Panc1 (cell line): ENCODE results near the gene LNPK. TPM values are rescaled to one million over a fixed set of nuclear protein-coding genes. Genes with fewer than 3 reads are reported as not detected.

Source experiments
- ATAC-seq: fragments of 200-7000 bp; cut with Tn5 transposase; 2 replicates; pipeline ENCODE4 v1.9.1; 2020; ENCODE audit warnings: mild to moderate bottlenecking, moderate library complexity
- BruUV-seq: library from RNA; stranded (reverse); fragments of 400-500 nt; replicated peaks from 2 replicates; lab custom pipeline; 2021; lab: Mats Ljungman, UMichigan
- CTCF ChIA-PET: fragments of 300-600 bp; sonication (Branson Sonifier 250); formaldehyde crosslinking; loops from one replicate; lab custom pipeline; 2022; ENCODE audit warnings: antibody characterized with exemption; lab: Charles Lee
- POLR2A ChIA-PET: fragments of 300-600 bp; sonication (Branson Sonifier 250); formaldehyde crosslinking; loops from one replicate; lab custom pipeline; 2022; ENCODE audit warnings: antibody characterized with exemption; lab: Charles Lee
- DNase-seq: peaks from one replicate; pipeline ENCODE4 v3.0.0-alpha.2; 2010; ENCODE audit warnings: low read depth, low spot score
- H3K27ac ChIP-seq: 2 replicates; pipeline ENCODE4 v1.5.1; 2011; ENCODE audit warnings: mild to moderate bottlenecking, low read length, inconsistent platforms
- H3K27me3 ChIP-seq: fragments of 200-500 bp; sonication (Bioruptor generic); 2 replicates; pipeline ENCODE4 v1.6.0; 2014; ENCODE audit warnings: low read length, inconsistent platforms; ENCODE audit not compliant: control insufficient read depth, insufficient read depth
- H3K36me3 ChIP-seq: fragments of 200-500 bp; sonication (Bioruptor generic); 2 replicates; pipeline ENCODE4 v1.5.1; 2014; ENCODE audit warnings: inconsistent platforms, mild to moderate bottlenecking, low read length, moderate library complexity; ENCODE audit not compliant: control insufficient read depth, insufficient read depth
- H3K4me1 ChIP-seq: 2 replicates; pipeline ENCODE4 v1.5.1; 2011; ENCODE audit warnings: inconsistent platforms, mild to moderate bottlenecking, low read length, moderate library complexity; ENCODE audit not compliant: control insufficient read depth, insufficient read depth
- H3K4me3 ChIP-seq, 2 experiments: 2 replicates each; pipeline ENCODE4 v1.5.1; 2011 to 2012; ENCODE audit warnings: low read depth in 2 of 2, low read length in 2 of 2, mild to moderate bottlenecking in 2 of 2, inconsistent platforms in 1 of 2, moderate library complexity in 1 of 2
- H3K9me3 ChIP-seq: fragments of 200-500 bp; sonication (Bioruptor generic); 2 replicates; pipeline ENCODE4 v1.5.1; 2014; ENCODE audit warnings: low read depth, mild to moderate bottlenecking, inconsistent platforms, low read length, moderate library complexity; ENCODE audit not compliant: control insufficient read depth, insufficient read depth
- POLR2AphosphoS5 ChIP-seq: IDR thresholded peaks from 2 replicates; pipeline ENCODE4 v1.6.1; 2012; ENCODE audit warnings: mild to moderate bottlenecking, low read depth, low read length, moderate library complexity
- REST ChIP-seq, 2 experiments: IDR thresholded peaks; 2 replicates each; pipeline ENCODE4 v1.6.1; 2011 to 2012; ENCODE audit warnings: low read depth in 2 of 2, control low read depth in 1 of 2, low read length in 1 of 2, mild to moderate bottlenecking in 1 of 2, moderate library complexity in 1 of 2; ENCODE audit not compliant: insufficient read depth in 1 of 2
- SIN3A ChIP-seq: IDR thresholded peaks from 2 replicates; pipeline ENCODE4 v1.6.1; 2012; ENCODE audit warnings: low read depth, mild to moderate bottlenecking, low read length, moderate library complexity, borderline replicate concordance; ENCODE audit not compliant: insufficient read depth
- TCF7L2 ChIP-seq: IDR thresholded peaks from 2 replicates; pipeline ENCODE4 v1.6.1; 2011; ENCODE audit warnings: mild to moderate bottlenecking, low read depth, low read length, inconsistent platforms
- in situ Hi-C: cut with HindIII; loops from 2 replicates; pipeline ENCODE4 v1.10.0; 2016; ENCODE audit warnings: low sequenced_read_pairs, low pct_unique_long_range_greater_than_20kb
- intact Hi-C: fragments of 100-400 bp; cut with micrococcal nuclease; formaldehyde crosslinking; loops from one replicate; pipeline ENCODE4 v1.10.0; 2022; ENCODE audit not compliant: unreplicated experiment
- total RNA-seq: library from RNA; stranded (reverse); gene quantifications from one replicate; pipeline ENCODE4 v1.2.1, GENCODE V29; 2021; ENCODE audit not compliant: unreplicated experiment
- TF ChIP-seq, protein P1 (sequence below): fragments of 450-650 bp; IDR thresholded peaks from 2 replicates; pipeline ENCODE4 v1.5.1; 2017; ENCODE audit warnings: mild to moderate bottlenecking

The LNPK gene
- total RNA-seq, 1 experiment from 2014 or later: 27.3 TPM

DNA sequence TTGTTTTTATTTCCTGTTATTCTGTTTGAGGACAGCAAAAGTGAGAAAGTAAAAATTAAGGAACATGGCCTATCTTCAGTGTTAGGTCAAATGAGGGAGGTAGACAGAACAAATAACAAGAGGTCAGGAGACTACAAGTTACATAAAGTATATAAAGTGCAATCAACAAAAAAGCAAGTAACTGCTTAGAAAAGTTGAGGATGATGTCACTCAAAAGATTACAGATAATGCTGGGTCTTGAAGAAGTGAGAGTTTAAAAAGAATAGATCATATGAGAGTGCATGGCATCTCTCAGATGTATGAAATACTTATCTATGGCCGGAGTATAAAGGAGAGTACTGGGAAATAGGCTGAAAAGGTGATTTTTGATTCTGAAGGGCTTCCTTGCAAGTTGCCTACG is 79.9 kb downstream of the LNPK start:
- intact Hi-C loops (no loop called here), in situ Hi-C loops (no loop called here)
- ATAC-seq: no peak
- BruUV-seq: no TSS peak
- Histone ChIP-seq H3K36me3 (no peaks in the 10 kb centered on the region), H3K4me3 (no peak overlapping the region), H3K27me3 (no peaks in the 10 kb centered on the region), H3K9me3 (no peaks in the 10 kb centered on the region), H3K27ac (no peak overlapping the region), H3K4me1 (no peaks in the 10 kb centered on the region)
- no peak for DNase-seq
- ChIA-PET CTCF (no interaction called here), POLR2A (no interaction called here)
- TF ChIP-seq TCF7L2 (no peak), SIN3A (no peak), POLR2AphosphoS5 (no peak), REST (IDR thresholded peaks at IDR 0.05; ENCODE audit: insufficient read depth in 1 of 2, low read depth in 2 of 2, low read length in 1 of 2) (no peak)
- TF ChIP-seq, protein P1, sequence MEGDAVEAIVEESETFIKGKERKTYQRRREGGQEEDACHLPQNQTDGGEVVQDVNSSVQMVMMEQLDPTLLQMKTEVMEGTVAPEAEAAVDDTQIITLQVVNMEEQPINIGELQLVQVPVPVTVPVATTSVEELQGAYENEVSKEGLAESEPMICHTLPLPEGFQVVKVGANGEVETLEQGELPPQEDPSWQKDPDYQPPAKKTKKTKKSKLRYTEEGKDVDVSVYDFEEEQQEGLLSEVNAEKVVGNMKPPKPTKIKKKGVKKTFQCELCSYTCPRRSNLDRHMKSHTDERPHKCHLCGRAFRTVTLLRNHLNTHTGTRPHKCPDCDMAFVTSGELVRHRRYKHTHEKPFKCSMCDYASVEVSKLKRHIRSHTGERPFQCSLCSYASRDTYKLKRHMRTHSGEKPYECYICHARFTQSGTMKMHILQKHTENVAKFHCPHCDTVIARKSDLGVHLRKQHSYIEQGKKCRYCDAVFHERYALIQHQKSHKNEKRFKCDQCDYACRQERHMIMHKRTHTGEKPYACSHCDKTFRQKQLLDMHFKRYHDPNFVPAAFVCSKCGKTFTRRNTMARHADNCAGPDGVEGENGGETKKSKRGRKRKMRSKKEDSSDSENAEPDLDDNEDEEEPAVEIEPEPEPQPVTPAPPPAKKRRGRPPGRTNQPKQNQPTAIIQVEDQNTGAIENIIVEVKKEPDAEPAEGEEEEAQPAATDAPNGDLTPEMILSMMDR: no peak

GRCh38 chr2:175918935-175919334 is 83.1 kb downstream of the LNPK start:
- H3K4me3 ChIP-seq: no peak overlapping the region
- H3K27me3 ChIP-seq: no peaks in the 10 kb centered on the region
- in situ Hi-C loops: no loop called here
- no peak for DNase-seq
- no peak for TF ChIP-seq TCF7L2
- no peak for TF ChIP-seq REST (IDR thresholded peaks at IDR 0.05; ENCODE audit: insufficient read depth in 1 of 2, low read depth in 2 of 2, low read length in 1 of 2)
- TF ChIP-seq, protein P1: no peak
- no peak for TF ChIP-seq SIN3A
- TF ChIP-seq POLR2AphosphoS5: no peak
- ATAC-seq: no peak
- POLR2A ChIA-PET: no interaction called here
- H3K9me3 ChIP-seq: no peaks in the 10 kb centered on the region
- no peak overlapping the region for H3K27ac ChIP-seq
- H3K36me3 ChIP-seq: no peaks in the 10 kb centered on the region
- BruUV-seq: no TSS peak
- no peaks in the 10 kb centered on the region for H3K4me1 ChIP-seq
- CTCF ChIA-PET: no interaction called here
- intact Hi-C loops: no loop called here
